ENCODE data around the gene COG5.
"Not testable (repeated sequence)": the region's sequence is repeated elsewhere in the genome, so short reads cannot be mapped to it uniquely, and the experiment has no call there.

The COG5 gene

GRCh38 chr7:107230334-107230733 lies 333.4 kb downstream of the COG5 start:
- H3K36me3 ChIP-seq = no peaks in the 10 kb centered on the region
- no peak overlapping the region for H3K4me3 ChIP-seq (ENCODE audit: low read depth, low read length)
- H3K4me1 ChIP-seq = no peaks in the 10 kb centered on the region; the same call in 1 of the 2 replicates
- no peak for TF ChIP-seq CTCF (IDR thresholded peaks at IDR 0.05; ENCODE audit: low read depth, low read length)
- DNase-seq = no peak
- H3K9me3 ChIP-seq = no peaks in the 10 kb centered on the region
- no peaks in the 10 kb centered on the region for H3K27me3 ChIP-seq

GRCh38 chr7:107228291-107228690 lies 335.4 kb downstream of the COG5 start:
- H3K27me3 ChIP-seq = no peaks in the 10 kb centered on the region
- H3K9me3 ChIP-seq = no peaks in the 10 kb centered on the region
- H3K4me3 ChIP-seq (ENCODE audit: low read depth, low read length) = no peak overlapping the region
- TF ChIP-seq CTCF (IDR thresholded peaks at IDR 0.05; ENCODE audit: low read depth, low read length) = no peak
- H3K4me1 ChIP-seq = no peaks in the 10 kb centered on the region
- no peaks in the 10 kb centered on the region for H3K36me3 ChIP-seq
- no peak for DNase-seq

GRCh38 chr7:107224374-107225223 lies 339.1 kb downstream of the COG5 start:
- no peak for TF ChIP-seq CTCF (IDR thresholded peaks at IDR 0.05; ENCODE audit: low read depth, low read length)
- no peak overlapping the region for H3K4me3 ChIP-seq (ENCODE audit: low read depth, low read length)
- H3K9me3 ChIP-seq = no peaks in the 10 kb centered on the region
- DNase-seq = no peak
- H3K4me1 ChIP-seq = no peaks in the 10 kb centered on the region
- no peaks in the 10 kb centered on the region for H3K36me3 ChIP-seq
- no peaks in the 10 kb centered on the region for H3K27me3 ChIP-seq

GRCh38 chr7:107220806-107221205 lies 342.9 kb downstream of the COG5 start:
- DNase-seq; H3K9me3 ChIP-seq; H3K36me3 ChIP-seq; H3K4me1 ChIP-seq; H3K4me3 ChIP-seq (ENCODE audit: low read depth, low read length); H3K27me3 ChIP-seq: not testable (repeated sequence)

GRCh38 chr7:107220356-107220755 lies 343.4 kb downstream of the COG5 start:
- Histone ChIP-seq H3K27me3 (no peaks in the 10 kb centered on the region), H3K36me3 (no peaks in the 10 kb centered on the region), H3K4me3 (ENCODE audit: low read depth, low read length) (no peak overlapping the region), H3K9me3 (no peaks in the 10 kb centered on the region), H3K4me1 (no peaks in the 10 kb centered on the region)
- no peak for TF ChIP-seq CTCF (IDR thresholded peaks at IDR 0.05; ENCODE audit: low read depth, low read length)
- DNase-seq = no peak

GRCh38 chr7:107219563-107220244 lies 344.0 kb downstream of the COG5 start:
- H3K4me3 ChIP-seq (ENCODE audit: low read depth, low read length) = no peak overlapping the region
- no peaks in the 10 kb centered on the region for H3K9me3 ChIP-seq
- H3K27me3 ChIP-seq = no peaks in the 10 kb centered on the region
- no peaks in the 10 kb centered on the region for H3K4me1 ChIP-seq
- DNase-seq = no peak
- TF ChIP-seq CTCF (IDR thresholded peaks at IDR 0.05; ENCODE audit: low read depth, low read length) = no peak
- H3K36me3 ChIP-seq = no peaks in the 10 kb centered on the region
